Calu3 (cell line): ENCODE data around the gene RFWD3. TPM values are rescaled to one million over a fixed set of nuclear protein-coding genes. Genes with fewer than 3 reads are reported as not detected.
A peak's percentile ranks its signal among the peaks of the same experiment; 100 is the strongest.

ENCODE experiments used
- BruUV-seq: library from RNA; stranded (reverse); fragments of 400-500 nt; replicated peaks from 2 replicates; lab custom pipeline; 2021; lab: Mats Ljungman, UMichigan
- CTCF ChIA-PET: fragments of 300-600 bp; sonication (Branson Sonifier 250); formaldehyde crosslinking; loops from one replicate; lab custom pipeline; 2022; ENCODE audit warnings: antibody characterized with exemption; lab: Charles Lee
- DNase-seq: peaks from one replicate; pipeline ENCODE4 v3.0.0; 2022
- H3K27ac Mint-ChIP-seq: one replicate; pipeline ENCODE4 v1.8.0; 2022; ENCODE audit warnings: mixed read lengths; ENCODE audit not compliant: unreplicated experiment
- H3K27me3 Mint-ChIP-seq: one replicate; pipeline ENCODE4 v1.8.0; 2022; ENCODE audit warnings: mixed read lengths; ENCODE audit not compliant: unreplicated experiment
- H3K36me3 Mint-ChIP-seq: one replicate; pipeline ENCODE4 v1.8.0; 2022; ENCODE audit warnings: mild to moderate bottlenecking, moderate library complexity, mixed read lengths; ENCODE audit not compliant: insufficient read depth, unreplicated experiment
- H3K4me1 Mint-ChIP-seq: one replicate; pipeline ENCODE4 v1.8.0; 2022; ENCODE audit warnings: mild to moderate bottlenecking, low read depth, mixed read lengths; ENCODE audit not compliant: unreplicated experiment
- H3K4me3 Mint-ChIP-seq: one replicate; pipeline ENCODE4 v1.8.0; 2022; ENCODE audit warnings: mild to moderate bottlenecking, low read depth, moderate library complexity, mixed read lengths; ENCODE audit not compliant: unreplicated experiment
- H3K9me3 Mint-ChIP-seq: one replicate; pipeline ENCODE4 v1.8.0; 2022; ENCODE audit warnings: low read depth, mixed read lengths; ENCODE audit not compliant: unreplicated experiment
- intact Hi-C: fragments of 100-400 bp; cut with micrococcal nuclease; formaldehyde crosslinking; loops from one replicate; pipeline ENCODE4 v1.10.0; 2022; ENCODE audit not compliant: unreplicated experiment
- total RNA-seq: library from RNA; stranded (reverse); gene quantifications from 2 replicates; pipeline ENCODE4 v1.2.3, GENCODE V29; 2022
- TF ChIP-seq, protein P1 (sequence below): fragments of 200-600 bp; IDR thresholded peaks from one replicate; pipeline ENCODE4 v1.8.0; 2022; ENCODE audit warnings: antibody characterized with exemption; ENCODE audit not compliant: unreplicated experiment

The RFWD3 gene
- total RNA-seq, 1 experiment from 2014 or later, result 109 TPM

DNA sequence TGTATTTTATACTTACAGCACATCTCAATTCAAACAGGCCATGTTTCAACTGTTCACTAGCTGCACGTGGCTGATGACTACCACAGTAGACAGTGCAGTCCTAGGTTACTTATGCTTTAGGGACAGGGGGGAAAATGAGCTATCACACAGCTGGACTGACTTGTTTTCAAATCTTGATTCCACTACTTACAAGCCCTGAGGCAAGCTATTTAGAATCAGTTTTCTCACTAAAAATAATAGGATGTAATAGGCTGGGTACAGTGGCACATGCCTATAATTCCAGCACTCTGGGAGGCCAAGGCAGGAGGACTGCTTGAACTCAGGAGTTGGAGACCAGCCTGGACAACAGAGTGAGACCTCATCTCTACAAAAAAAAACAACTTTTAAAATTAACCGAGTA lies 70.1 kb downstream of the RFWD3 start:
- TF ChIP-seq, protein P1, sequence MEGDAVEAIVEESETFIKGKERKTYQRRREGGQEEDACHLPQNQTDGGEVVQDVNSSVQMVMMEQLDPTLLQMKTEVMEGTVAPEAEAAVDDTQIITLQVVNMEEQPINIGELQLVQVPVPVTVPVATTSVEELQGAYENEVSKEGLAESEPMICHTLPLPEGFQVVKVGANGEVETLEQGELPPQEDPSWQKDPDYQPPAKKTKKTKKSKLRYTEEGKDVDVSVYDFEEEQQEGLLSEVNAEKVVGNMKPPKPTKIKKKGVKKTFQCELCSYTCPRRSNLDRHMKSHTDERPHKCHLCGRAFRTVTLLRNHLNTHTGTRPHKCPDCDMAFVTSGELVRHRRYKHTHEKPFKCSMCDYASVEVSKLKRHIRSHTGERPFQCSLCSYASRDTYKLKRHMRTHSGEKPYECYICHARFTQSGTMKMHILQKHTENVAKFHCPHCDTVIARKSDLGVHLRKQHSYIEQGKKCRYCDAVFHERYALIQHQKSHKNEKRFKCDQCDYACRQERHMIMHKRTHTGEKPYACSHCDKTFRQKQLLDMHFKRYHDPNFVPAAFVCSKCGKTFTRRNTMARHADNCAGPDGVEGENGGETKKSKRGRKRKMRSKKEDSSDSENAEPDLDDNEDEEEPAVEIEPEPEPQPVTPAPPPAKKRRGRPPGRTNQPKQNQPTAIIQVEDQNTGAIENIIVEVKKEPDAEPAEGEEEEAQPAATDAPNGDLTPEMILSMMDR, result no peak
- intact Hi-C loops, result no loop called here
- Mint-ChIP-seq H3K27ac (no peak overlapping the region), H3K9me3 (no peaks in the 10 kb centered on the region), H3K27me3 (no peaks in the 10 kb centered on the region), H3K36me3 (no peaks in the 10 kb centered on the region), H3K4me1 (peaks cover 26% of the 10 kb centered on the region), H3K4me3 (no peak overlapping the region)
- no TSS peak for BruUV-seq
- DNase-seq, result no peak
- CTCF ChIA-PET, result interaction anchor here (0.6 kb wide), 2 partner anchors 25 to 75 kb away, joined by 4 read pairs; no protein-coding TSS in a partner anchor

DNA sequence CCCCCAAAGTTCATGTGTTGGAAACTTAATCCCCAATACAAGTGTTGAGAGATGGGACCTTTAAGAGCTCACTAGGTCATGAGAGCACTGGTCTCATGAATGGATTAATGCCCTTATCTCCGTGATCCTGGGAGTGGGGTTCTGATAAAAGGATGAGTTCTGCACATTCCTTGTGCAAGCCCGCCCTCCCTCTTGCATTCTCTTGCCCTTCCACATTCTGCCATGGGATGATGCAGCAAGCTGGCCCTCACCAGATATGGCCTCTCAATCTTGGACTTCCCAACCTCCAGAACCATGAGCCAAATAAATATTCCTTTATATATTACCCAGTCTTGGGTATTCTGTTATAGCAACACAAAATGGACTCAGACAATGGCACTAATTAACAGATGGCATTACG lies 73.8 kb downstream of the RFWD3 start:
- Mint-ChIP-seq H3K27me3 (no peaks in the 10 kb centered on the region), H3K4me3 (no peak overlapping the region), H3K4me1 (peaks cover 9% of the 10 kb centered on the region), H3K9me3 (no peaks in the 10 kb centered on the region), H3K36me3 (no peaks in the 10 kb centered on the region), H3K27ac (no peak overlapping the region)
- CTCF ChIA-PET, result no interaction called here
- intact Hi-C loops, result no loop called here
- no TSS peak for BruUV-seq
- no peak for DNase-seq
- TF ChIP-seq, protein P1, result no peak

DNA sequence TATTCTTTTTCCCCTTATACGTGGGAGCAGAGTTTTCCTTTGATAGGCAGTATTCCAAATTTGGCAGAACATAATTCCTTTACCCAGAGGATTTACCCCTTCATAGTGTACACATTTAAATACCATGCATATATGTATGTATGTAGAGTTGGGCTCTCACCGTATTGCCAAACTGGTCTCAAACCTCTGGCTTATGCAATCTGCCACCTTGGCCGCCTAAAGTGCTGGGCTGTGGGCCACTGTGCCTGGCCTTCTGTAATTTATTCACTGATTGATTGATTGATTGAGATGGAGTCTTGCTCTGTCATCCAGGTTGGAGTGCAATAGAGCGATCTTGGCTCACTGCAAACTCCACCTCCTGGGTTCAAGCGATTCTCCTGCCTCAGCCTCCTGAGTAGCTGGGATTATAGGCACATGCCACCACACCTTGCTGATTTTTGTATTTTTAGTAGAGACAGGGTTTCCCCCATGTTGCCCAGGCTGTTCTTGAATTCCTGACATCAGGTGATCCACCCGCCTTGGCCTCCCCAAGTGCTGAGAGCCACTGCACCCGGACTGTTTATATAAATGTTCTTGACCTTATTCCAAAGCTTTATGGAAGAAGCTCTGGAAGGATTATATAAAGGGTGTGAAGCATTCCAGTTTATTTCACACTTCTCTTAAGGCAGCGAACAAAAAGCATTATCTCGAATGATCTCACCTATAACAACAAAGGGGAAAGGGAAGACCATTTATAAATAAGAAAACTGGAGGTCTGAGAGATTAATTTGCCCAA lies 74.6 kb downstream of the RFWD3 start:
- Mint-ChIP-seq H3K4me1 (peaks cover 17% of the 10 kb centered on the region), H3K27ac (no peak overlapping the region), H3K27me3 (no peaks in the 10 kb centered on the region), H3K36me3 (peaks cover 2% of the 10 kb centered on the region), H3K9me3 (no peaks in the 10 kb centered on the region), H3K4me3 (no peak overlapping the region)
- BruUV-seq, result no TSS peak
- intact Hi-C loops, result no loop called here
- no peak for DNase-seq
- CTCF ChIA-PET, result interaction anchor here (0.6 kb wide), 1 partner anchor 39 kb away, joined by 3 read pairs; no protein-coding TSS in a partner anchor
- TF ChIP-seq, protein P1, result no peak

DNA sequence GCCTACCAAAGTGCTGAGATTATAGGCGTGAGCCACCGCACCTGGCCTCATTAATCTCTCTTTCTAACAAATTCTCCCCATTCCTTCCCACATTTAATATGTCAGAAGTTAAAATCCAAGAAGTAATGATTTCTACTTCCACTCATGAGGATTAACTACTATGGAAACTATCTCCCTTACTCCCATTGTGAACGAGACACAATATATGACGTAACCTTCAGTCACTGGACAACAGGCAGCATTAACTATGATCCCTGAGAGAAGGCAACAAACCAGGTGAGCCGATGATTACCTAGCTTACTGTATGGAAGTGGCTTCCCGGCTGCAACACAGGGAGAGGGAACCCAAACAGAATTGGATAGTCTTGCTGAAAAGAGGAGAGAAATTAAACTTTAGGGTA lies 79.7 kb downstream of the RFWD3 start:
- H3K27me3 Mint-ChIP-seq, result no peaks in the 10 kb centered on the region
- no TSS peak for BruUV-seq
- no peak overlapping the region for H3K4me3 Mint-ChIP-seq
- peaks cover 13% of the 10 kb centered on the region for H3K36me3 Mint-ChIP-seq
- intact Hi-C loops, result no loop called here
- H3K4me1 Mint-ChIP-seq, result peaks cover 42% of the 10 kb centered on the region
- DNase-seq, result no peak
- peak overlapping the region; percentile 14 for H3K27ac Mint-ChIP-seq
- TF ChIP-seq, protein P1, result no peak
- CTCF ChIA-PET, result interaction anchor here (0.8 to 1.0 kb wide), 3 partner anchors 9 to 276 kb away, joined by 3 to 4 read pairs (median 3); no protein-coding TSS in a partner anchor
- no peaks in the 10 kb centered on the region for H3K9me3 Mint-ChIP-seq
